ENCODE measurements around the gene METTL25.

The METTL25 gene

DNA sequence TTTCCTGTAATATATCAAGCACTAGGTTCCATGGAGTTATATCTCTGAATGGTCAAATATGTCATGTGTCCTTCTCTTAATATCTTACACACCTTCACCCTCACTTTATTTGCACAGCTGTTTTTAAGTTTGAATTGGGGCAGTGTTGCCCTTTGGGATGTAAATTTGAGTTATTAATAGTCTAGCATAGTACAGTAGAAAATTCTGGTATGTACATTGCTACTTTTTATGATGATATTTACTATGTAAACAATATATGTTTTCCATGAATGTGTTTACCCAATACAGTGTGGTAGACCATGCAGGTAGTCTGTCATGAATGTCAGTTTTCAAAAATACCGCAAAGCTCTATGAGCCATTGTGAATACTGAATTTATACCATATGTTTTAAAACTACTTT is 50.5 kb downstream of the METTL25 start:
- Histone ChIP-seq H3K9me3 (replicated peaks; ENCODE audit: insufficient read depth, low read length) (no peaks in the 10 kb centered on the region), H3K79me2 (ENCODE audit: low read length) (no peaks in the 10 kb centered on the region), H3K27me3 (replicated peaks; ENCODE audit: insufficient read depth, low read length) (no peaks in the 10 kb centered on the region), H3F3A (ENCODE audit: insufficient read depth, low read length) (no peaks in the 10 kb centered on the region), H3K9ac (ENCODE audit: low read length) (no peak overlapping the region), H3K36me3 (replicated peaks; ENCODE audit: insufficient read depth, low read length) (no peaks in the 10 kb centered on the region), H3K4me1 (ENCODE audit: low read length) (no peaks in the 10 kb centered on the region), H3K4me3 (ENCODE audit: low read length) (no peak overlapping the region), H2AFZ (ENCODE audit: low read length) (no peak overlapping the region), H3K4me2 (ENCODE audit: low read depth, low read length) (no peak overlapping the region), H3K27ac (ENCODE audit: low read length) (no peak overlapping the region), H4K20me1 (ENCODE audit: insufficient read depth, low read length) (no peaks in the 10 kb centered on the region), H3K9me2 (replicated peaks; ENCODE audit: insufficient read depth, low read length) (no peaks in the 10 kb centered on the region)
- no peak for TF ChIP-seq CTCF (IDR thresholded peaks at IDR 0.05; ENCODE audit: low read length)
- TF ChIP-seq EZH2 (optimal IDR thresholded peaks at IDR 0.05; ENCODE audit: low read depth, low read length), result no peak
- no peak for TF ChIP-seq EZH2phosphoT487 (IDR thresholded peaks at IDR 0.05; ENCODE audit: low read length)
- DNase-seq, result no peak

DNA sequence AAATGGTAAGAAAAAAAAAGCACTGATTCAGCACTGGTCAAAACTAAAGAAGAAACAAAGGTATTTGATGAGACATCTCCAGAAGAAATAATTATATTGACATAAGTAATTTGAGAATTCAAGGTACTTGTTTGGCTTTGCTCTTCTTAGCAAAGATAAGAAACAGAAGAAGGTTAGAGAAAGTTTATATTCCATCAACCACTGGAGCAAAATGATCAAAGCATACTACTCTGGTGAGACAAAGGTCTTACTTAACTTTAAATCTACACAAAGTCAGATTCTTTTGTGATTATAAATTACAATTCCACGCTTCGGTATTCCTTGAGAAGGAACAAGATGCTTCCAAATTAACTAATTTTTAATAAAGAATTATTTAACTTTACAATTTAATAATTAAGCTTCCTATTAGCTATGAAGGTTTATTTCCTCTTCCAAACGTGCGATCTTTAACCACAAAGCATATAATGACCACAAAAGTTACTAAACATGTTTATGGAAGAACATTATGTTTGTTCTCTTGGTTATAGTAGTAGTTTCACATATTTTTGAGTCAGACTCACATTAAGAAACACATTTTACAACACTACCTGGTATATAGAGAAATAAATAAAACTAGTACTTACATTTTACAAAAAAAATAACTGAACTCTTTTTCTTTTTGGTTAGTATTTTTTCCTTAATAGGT is 53.4 kb downstream of the METTL25 start:
- no peak overlapping the region for H3K4me3 ChIP-seq (ENCODE audit: low read length)
- no peaks in the 10 kb centered on the region for H3K36me3 ChIP-seq (replicated peaks; ENCODE audit: insufficient read depth, low read length)
- no peaks in the 10 kb centered on the region for H3K4me1 ChIP-seq (ENCODE audit: low read length)
- H3K9me2 ChIP-seq (replicated peaks; ENCODE audit: insufficient read depth, low read length), result no peaks in the 10 kb centered on the region
- H4K20me1 ChIP-seq (ENCODE audit: insufficient read depth, low read length), result no peaks in the 10 kb centered on the region
- no peak for TF ChIP-seq EZH2 (optimal IDR thresholded peaks at IDR 0.05; ENCODE audit: low read depth, low read length)
- no peak for TF ChIP-seq EZH2phosphoT487 (IDR thresholded peaks at IDR 0.05; ENCODE audit: low read length)
- TF ChIP-seq CTCF (IDR thresholded peaks at IDR 0.05; ENCODE audit: low read length), result no peak
- H3K79me2 ChIP-seq (ENCODE audit: low read length), result no peaks in the 10 kb centered on the region
- no peak overlapping the region for H3K4me2 ChIP-seq (ENCODE audit: low read depth, low read length)
- H3K27me3 ChIP-seq (replicated peaks; ENCODE audit: insufficient read depth, low read length), result no peaks in the 10 kb centered on the region
- H2AFZ ChIP-seq (ENCODE audit: low read length), result no peak overlapping the region
- H3K9me3 ChIP-seq (replicated peaks; ENCODE audit: insufficient read depth, low read length), result no peaks in the 10 kb centered on the region
- no peaks in the 10 kb centered on the region for H3F3A ChIP-seq (ENCODE audit: insufficient read depth, low read length)
- H3K9ac ChIP-seq (ENCODE audit: low read length), result no peak overlapping the region
- no peak for DNase-seq
- H3K27ac ChIP-seq (ENCODE audit: low read length), result no peak overlapping the region

DNA sequence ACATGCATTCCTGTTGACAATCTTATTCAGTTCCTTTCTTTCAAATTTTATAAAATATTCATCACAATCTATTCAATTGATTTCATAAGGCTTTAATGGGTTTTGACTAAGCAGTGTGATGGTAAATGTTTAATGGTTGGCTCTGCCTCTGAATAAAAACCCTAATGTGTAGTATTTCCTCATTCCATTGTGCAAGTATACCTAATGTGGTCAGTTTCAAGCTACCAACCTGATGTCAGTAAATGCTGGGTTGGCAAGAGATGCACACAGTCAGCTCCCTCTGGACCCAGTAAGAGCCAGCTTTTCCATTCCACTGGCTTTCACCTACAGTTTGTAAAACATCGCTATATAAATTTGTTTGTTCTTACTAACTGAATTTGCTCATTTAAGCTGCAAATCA is 53.9 kb downstream of the METTL25 start:
- no peak for DNase-seq
- Histone ChIP-seq H3K4me2 (ENCODE audit: low read depth, low read length) (no peak overlapping the region), H3K27ac (ENCODE audit: low read length) (no peak overlapping the region), H4K20me1 (ENCODE audit: insufficient read depth, low read length) (no peaks in the 10 kb centered on the region), H3K79me2 (ENCODE audit: low read length) (no peaks in the 10 kb centered on the region), H3K9me3 (replicated peaks; ENCODE audit: insufficient read depth, low read length) (no peaks in the 10 kb centered on the region), H3F3A (ENCODE audit: insufficient read depth, low read length) (no peaks in the 10 kb centered on the region), H3K4me3 (ENCODE audit: low read length) (no peak overlapping the region), H2AFZ (ENCODE audit: low read length) (no peak overlapping the region), H3K9me2 (replicated peaks; ENCODE audit: insufficient read depth, low read length) (no peaks in the 10 kb centered on the region), H3K27me3 (replicated peaks; ENCODE audit: insufficient read depth, low read length) (no peaks in the 10 kb centered on the region), H3K9ac (ENCODE audit: low read length) (no peak overlapping the region), H3K4me1 (ENCODE audit: low read length) (no peaks in the 10 kb centered on the region), H3K36me3 (replicated peaks; ENCODE audit: insufficient read depth, low read length) (no peaks in the 10 kb centered on the region)
- TF ChIP-seq CTCF (IDR thresholded peaks at IDR 0.05; ENCODE audit: low read length) (no peak), EZH2 (optimal IDR thresholded peaks at IDR 0.05; ENCODE audit: low read depth, low read length) (no peak), EZH2phosphoT487 (IDR thresholded peaks at IDR 0.05; ENCODE audit: low read length) (no peak)
